T-helper 22 cell (primary cell): ENCODE measurements around the gene WASL.
"Not testable (repeated sequence)": the region's sequence is repeated elsewhere in the genome, so short reads cannot be mapped to it uniquely, and the experiment has no call there.

ENCODE experiments used
- DNase-seq: peaks from one replicate; pipeline ENCODE4 v3.0.0-alpha.2; 2020; ENCODE audit warnings: low read depth

WASL gene

DNA sequence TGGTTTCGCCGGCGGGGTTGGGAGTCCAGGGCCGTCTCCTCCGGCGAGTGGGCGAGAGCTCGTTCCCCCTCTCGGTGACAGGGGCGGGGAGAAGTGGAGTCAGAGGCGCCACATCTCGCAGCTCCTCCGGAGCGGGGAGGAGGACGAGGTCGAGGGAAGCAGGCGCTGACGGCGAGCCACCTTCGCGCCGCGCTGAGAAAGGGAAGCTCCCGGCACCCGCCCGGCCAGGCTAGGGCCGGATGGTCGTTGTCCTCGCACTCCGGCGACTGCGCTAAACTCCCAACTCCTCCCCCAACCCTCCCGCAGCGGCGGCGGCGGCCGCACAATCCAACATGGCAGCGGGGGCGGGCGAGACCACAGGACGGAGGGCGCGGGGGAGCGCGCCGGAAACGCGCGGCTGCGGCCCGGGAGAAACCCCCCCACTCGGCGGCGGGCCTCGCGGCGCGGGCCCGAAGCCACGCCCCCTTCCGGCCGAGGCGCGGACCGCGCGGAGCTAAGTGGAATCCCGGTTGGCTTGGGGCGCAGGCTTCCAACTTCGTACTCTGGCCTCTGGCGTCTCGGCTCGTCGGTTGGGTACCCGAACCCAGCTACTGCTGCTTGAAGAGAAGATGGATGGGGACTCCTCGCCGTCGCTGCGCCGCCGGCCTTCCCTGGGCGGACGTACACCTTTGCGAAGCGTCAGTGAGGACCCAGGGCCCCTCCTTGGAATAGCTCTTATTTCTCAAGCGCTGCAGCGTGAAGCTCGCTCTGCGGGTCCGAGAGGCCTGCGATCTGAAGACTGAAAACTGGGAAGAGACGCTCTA lies at the start of gene WASL:
WASL (minus strand) TSS at position 270 of the 803 bp plus-strand sequence; CDS start at position 1, 269 bp downstream.
- DNase-seq, result peak; percentile 75

GRCh38 chr7:123797673-123798531 lies 49.1 kb upstream of the WASL start:
- no peak for DNase-seq

- no peak for DNase-seq
Observed at GRCh38 chr7:123796568-123796967, 47.8 kb upstream of the WASL start.

DNA sequence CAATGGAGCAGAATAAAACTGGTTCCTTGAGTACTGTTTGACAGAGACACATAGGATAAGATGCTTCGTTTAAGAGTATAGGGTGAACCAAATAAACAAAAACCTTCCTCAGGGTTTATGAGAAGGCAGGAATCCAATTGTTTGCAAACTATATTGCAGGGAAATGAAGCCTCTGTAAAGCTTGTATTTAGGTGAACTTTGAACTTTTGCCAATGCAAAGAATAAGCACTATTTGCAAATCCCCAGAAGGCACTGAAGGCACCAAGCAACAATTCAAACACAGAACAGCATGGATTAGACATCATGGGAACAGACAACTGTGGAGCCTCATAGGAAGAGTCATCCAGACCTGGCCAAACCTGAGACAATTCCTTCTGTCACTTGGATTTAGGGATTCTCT lies 47.1 kb upstream of the WASL start:
- no peak for DNase-seq

DNA sequence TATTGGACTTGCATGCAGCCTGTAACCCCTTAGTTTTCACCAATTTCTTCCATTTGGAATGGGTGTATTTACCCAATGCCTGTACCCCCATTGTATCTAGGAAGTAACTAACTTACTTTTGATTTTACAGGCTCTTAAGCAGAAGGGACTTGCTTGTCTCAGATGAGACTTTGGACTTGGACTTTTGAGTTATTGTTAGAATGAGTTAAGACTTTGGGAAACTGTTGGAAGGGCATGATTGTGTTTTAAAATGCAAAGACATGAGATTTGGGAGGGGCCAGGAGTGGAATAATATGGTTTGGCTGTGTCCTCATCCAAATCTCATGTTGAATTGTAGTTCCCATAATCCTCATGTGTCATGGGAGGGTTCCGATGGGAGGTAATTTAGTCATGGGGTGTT lies 46.3 kb upstream of the WASL start:
- not testable (repeated sequence) for DNase-seq

- no peak for DNase-seq
Observed at GRCh38 chr7:123792547-123792946, 43.7 kb upstream of the WASL start.

GRCh38 chr7:123791001-123791400 lies 42.2 kb upstream of the WASL start:
- DNase-seq, result no peak

GRCh38 chr7:123789817-123790216 lies 41.0 kb upstream of the WASL start:
- DNase-seq, result no peak

DNA sequence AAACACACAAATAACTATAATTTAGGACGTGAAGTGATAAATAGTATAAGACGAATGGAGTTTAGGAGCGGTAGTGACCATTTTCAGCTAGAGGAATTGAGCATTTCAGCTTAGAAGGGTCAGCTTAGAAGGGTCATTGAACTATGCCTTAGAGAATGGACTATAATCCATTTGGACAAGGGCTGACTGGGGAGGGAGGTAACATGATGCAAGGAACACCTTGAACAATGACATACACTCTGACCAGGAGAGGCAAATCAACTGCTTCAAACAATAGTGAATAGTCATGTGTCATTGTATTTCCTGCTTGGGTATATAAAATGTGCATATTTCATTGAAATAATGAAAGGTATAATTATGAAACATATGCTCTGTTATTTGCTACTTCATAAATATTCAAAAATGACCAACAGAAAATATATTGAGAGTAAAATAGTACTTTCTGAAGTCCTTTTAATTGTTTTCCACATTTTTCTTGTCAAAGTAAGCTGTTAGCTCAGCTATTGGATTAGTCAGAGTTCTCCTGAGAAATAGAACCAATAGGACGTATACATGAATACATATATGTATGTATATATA lies 40.5 kb upstream of the WASL start:
- no peak for DNase-seq

DNA sequence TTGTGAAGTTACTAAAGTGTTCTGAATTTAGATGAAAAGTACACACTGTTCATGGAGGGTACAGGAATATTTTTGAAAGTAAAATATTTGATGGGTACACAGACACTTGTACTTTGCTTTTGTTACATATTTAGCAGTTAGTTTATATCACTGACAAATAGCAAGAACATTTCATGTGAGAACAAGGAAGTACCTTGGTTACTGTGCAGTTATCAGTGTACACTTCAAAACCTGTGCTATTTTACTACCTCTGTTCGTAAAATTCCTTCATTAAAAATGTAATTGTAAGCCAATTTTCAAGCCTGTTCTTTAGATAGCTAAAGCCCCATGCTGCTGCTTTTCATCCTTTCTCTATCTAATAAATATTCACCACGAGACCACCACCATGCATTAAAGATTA lies 39.8 kb upstream of the WASL start:
- no peak for DNase-seq

GRCh38 chr7:123787220-123788007 lies 38.6 kb upstream of the WASL start:
- DNase-seq, result no peak

GRCh38 chr7:123784263-123784662 lies 35.5 kb upstream of the WASL start:
- DNase-seq, result no peak

- DNase-seq, result no peak
Observed at GRCh38 chr7:123783820-123784219, 35.0 kb upstream of the WASL start.

DNA sequence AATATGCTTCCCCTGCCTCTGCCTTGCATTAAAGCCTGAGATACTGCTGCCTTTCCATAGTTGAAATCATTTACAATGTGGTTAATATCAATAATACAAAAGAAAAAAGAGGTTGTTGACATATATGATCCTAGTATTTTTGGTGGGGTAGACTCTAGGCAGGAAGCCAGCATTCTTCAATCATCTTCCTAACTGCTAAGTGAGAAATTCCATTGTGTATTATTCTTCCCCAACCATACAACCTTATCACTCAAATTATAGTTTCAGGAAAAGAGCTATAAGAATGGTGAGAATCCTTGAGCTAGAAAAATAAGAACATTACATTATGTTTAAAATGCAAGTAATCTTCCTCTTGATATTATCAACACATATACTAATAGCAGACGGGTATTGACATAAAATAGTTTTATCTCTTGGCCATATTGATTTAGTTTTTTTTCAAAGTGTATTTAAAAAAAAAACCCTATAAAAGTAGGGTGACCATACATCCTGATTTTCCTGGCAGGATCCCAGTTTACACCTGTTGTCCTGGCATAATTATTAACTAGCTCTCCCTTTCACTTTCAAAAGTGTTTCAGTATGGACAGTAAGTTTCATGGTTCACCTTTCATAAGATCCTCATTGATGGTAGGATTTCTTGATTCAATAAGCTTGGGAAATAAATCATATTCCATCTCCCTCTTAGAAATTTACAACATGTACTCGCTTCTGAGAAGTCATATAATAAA lies 33.4 kb upstream of the WASL start:
- no peak for DNase-seq

- DNase-seq, result not testable (repeated sequence)
Observed at GRCh38 chr7:123780472-123780871, 31.7 kb upstream of the WASL start.

GRCh38 chr7:123774496-123774895 lies 25.7 kb upstream of the WASL start:
- no peak for DNase-seq

DNA sequence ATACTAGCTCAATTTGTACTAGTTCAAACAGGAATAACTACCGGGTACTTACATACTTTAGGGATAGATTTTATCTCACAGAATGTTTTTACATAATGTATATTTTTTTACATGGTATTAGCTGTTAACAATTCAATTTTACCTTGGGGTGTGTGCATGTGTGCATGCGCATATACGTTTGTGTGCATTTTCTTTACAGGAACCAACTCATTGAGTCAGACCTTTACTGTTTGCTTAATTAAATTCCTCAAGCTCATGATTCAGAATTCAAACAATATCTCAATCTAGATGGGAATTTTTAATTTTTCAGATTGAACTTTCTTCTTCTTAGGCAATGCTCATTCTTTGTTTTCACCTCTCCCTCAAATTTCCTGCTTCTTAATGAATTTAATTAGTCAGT lies 24.7 kb upstream of the WASL start:
- no peak for DNase-seq

DNA sequence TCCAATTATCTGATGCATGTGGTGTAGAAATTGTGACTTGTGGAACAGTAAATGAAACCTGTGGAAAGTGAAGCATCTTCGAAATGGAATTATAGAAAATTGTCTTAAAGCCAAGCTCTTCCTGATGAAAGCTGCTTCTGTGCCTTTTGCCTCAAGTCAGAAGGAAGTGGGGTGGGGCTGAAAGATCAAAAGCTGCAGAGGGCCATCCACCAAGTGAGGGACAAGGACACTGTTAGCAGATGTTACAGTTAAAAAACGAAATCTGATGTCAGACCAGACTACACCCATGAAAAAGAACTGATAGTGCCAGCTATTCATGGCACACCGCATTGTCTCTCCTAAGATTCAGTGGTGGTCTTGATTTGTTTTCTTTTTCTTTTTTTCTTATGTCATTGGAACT lies 23.8 kb upstream of the WASL start:
- DNase-seq, result no peak

DNA sequence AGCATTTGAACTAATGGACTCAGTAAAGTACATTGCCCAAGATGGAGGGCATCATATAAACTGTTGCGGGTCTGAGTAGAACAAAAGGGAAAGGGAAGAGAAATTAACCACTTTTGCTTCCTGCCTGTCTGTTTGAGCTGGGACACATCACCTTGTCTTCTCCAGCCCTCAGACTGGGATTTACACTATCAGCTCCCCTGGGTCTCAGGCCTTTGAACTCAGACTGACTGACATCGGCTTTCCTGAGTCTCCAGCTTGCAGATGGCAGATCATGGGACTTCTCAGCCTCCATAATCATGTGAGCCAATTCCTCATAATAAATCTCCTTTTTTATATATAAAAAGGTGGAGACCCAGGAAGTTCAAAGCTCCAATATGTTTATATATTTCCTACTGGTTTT lies 23.0 kb upstream of the WASL start:
- no peak for DNase-seq

GRCh38 chr7:123771256-123771655 lies 22.5 kb upstream of the WASL start:
- DNase-seq, result no peak

DNA sequence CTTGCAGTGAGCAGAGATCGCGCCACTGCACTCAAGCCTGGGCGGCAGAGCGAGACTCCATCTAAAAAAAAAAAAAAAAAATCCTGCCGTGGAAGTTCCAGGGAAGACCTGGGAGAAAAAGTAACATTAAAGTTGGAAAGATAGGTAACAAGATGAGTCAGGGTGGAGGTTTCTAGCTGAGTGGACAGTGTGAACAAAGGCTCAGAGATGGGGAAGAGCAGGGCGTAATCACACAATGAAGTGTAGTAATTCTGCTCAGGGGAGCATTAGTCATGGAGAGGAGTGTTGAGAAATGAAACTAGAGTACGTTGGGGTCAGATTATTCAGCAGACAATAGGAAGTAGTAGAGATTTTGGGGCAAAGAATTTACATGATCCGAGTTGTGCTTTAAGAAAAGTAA lies 21.6 kb upstream of the WASL start:
- DNase-seq, result no peak
